ENCODE measurements around the gene ZNF492. TPM values are rescaled to one million over a fixed set of nuclear protein-coding genes. Genes with fewer than 3 reads are reported as not detected.

Gene ZNF492
- total RNA-seq, 1 donor from 2014 or later = not detected

DNA sequence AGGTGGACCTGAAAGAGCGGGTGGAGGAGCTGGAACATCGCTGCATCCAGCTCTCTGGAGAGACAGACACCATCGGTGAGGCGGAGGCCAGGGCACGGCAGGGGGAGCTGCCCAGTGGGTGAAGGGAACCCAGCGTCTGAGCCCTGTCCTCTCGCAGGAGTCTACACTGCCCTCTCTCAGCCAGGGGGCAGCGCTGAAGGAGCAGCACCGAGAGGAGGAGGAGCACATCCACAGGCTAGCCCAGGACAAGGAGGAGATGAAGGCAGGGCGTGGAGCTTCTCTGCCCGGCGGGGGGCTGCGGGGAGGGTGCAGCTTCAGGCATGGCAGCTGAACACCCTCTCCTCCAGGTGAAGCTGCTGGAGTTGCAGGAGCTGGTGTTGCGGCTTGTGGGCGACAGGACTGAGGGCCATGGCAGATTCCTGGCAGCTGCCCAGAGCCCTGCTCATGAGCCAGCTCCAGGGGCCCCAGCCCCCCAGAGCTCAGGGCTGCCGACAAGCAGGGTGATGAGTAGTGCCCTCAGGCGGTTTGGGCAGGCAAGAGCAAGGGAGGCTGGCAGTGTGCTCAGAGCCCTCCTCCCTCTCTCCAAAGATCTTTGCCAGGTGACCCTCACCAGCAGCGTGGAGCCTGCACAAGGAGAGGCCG, 31.4 kb upstream of the ZNF492 start:
- H3K9me3 Mint-ChIP-seq = peaks cover 22% of the 10 kb centered on the region
- no peaks in the 10 kb centered on the region for H3K4me1 Mint-ChIP-seq (ENCODE audit: unreplicated experiment)

DNA sequence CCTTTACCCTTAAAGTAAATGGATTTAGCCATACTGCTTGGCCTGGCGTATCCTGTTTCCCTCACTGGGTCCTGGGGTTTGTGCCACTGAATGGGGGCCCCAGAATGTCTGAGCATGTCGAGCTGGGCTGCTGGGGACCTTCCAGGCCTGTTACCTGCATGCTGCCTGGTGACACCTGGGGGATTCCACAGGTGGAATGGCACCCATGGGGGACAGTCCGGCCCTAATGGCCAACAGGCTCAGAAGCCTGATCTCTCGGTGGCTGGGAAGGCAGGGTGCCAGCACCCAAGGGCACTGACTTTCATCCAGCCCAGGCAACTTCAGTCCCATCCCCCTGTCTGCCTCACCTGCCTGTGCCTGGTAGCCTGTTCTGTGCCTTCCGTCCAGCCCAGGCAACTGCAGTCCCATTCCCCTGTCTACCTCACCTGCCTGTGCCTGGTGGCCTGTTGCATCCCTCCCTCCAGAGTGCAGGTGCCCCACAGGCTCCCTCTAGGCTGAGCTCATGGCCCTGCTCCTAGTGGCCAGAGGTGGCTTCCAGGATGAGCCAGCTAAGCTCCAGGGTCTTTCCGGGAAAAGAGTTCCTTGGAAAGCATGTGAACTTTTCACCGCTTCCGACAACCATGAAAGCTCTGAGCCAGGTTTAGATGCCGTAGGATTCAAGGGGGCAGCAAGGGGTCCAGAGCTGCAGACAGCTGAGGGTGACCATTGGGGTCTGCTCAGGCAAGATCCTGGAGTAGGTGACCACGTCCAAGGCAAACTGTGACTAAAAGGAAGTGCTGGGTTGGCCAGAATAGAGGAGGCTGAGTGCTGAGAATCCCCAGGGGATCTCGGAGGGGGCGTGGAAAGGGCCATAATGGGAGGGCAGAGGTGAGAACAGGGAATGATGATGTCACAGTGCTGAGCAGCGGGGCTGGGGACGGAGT, 30.3 kb upstream of the ZNF492 start:
- no peak overlapping the region for H3K4me3 Mint-ChIP-seq
- no peaks in the 10 kb centered on the region for H3K4me1 Mint-ChIP-seq (ENCODE audit: unreplicated experiment)
- no peaks in the 10 kb centered on the region for H3K36me3 Mint-ChIP-seq
- no peak overlapping the region for H3K27ac Mint-ChIP-seq
- DNase-seq (ENCODE audit: extremely low spot score, unreplicated experiment) = no peak
- no peaks in the 10 kb centered on the region for H3K27me3 Mint-ChIP-seq
- TF ChIP-seq, protein P1, sequence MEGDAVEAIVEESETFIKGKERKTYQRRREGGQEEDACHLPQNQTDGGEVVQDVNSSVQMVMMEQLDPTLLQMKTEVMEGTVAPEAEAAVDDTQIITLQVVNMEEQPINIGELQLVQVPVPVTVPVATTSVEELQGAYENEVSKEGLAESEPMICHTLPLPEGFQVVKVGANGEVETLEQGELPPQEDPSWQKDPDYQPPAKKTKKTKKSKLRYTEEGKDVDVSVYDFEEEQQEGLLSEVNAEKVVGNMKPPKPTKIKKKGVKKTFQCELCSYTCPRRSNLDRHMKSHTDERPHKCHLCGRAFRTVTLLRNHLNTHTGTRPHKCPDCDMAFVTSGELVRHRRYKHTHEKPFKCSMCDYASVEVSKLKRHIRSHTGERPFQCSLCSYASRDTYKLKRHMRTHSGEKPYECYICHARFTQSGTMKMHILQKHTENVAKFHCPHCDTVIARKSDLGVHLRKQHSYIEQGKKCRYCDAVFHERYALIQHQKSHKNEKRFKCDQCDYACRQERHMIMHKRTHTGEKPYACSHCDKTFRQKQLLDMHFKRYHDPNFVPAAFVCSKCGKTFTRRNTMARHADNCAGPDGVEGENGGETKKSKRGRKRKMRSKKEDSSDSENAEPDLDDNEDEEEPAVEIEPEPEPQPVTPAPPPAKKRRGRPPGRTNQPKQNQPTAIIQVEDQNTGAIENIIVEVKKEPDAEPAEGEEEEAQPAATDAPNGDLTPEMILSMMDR (conservative IDR thresholded peaks at IDR 0.05) = no peak
- H3K9me3 Mint-ChIP-seq = peaks cover 17% of the 10 kb centered on the region

More for the DNA sequence above, 31.4 kb upstream of the ZNF492 start:
- no peaks in the 10 kb centered on the region for H3K36me3 Mint-ChIP-seq
- no peak overlapping the region for H3K4me3 Mint-ChIP-seq
- TF ChIP-seq, protein P1 (conservative IDR thresholded peaks at IDR 0.05) = no peak
- no peak overlapping the region for H3K27ac Mint-ChIP-seq
- no peak for DNase-seq (ENCODE audit: extremely low spot score, unreplicated experiment)
- H3K27me3 Mint-ChIP-seq = no peaks in the 10 kb centered on the region

DNA sequence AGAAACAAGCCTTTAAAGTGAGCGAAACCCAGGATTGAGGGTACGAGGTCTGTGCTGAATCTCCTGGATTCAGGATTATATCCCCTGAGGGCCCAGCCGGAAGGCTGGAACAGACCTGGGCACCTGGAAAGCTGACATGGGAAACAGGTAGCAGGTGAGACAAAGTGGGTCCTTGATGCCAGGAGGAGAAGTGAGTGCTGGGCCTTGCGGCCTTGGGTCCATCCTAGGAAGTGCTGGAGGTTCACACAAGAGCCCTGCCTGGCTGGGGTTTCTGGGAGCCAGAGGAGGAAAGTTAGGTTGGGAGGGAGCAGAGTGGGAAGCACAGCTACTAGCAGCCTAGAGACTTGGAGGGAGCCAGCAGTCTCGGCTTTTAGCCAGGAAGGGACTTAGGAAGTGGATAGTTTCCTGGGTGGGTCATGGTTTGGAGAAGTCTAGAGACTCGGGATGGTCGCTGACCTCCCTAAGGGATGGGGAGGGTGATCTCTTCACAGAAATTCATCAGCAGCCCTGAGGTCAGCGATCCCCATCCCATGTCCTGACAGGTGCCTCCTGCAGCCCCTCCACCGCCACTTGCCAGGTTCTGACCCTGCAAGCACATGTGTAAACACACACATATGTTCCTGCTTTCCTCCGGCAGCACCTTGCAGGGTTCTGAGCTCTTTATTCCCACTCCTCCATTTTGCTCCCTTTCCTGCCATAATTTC, 29.4 kb upstream of the ZNF492 start:
- no peaks in the 10 kb centered on the region for H3K27me3 Mint-ChIP-seq
- no peak overlapping the region for H3K27ac Mint-ChIP-seq
- H3K9me3 Mint-ChIP-seq = peaks cover 10% of the 10 kb centered on the region
- DNase-seq (ENCODE audit: extremely low spot score, unreplicated experiment) = no peak
- no peak overlapping the region for H3K4me3 Mint-ChIP-seq
- H3K36me3 Mint-ChIP-seq = no peaks in the 10 kb centered on the region
- no peaks in the 10 kb centered on the region for H3K4me1 Mint-ChIP-seq (ENCODE audit: unreplicated experiment)
- TF ChIP-seq, protein P1 (conservative IDR thresholded peaks at IDR 0.05) = no peak

DNA sequence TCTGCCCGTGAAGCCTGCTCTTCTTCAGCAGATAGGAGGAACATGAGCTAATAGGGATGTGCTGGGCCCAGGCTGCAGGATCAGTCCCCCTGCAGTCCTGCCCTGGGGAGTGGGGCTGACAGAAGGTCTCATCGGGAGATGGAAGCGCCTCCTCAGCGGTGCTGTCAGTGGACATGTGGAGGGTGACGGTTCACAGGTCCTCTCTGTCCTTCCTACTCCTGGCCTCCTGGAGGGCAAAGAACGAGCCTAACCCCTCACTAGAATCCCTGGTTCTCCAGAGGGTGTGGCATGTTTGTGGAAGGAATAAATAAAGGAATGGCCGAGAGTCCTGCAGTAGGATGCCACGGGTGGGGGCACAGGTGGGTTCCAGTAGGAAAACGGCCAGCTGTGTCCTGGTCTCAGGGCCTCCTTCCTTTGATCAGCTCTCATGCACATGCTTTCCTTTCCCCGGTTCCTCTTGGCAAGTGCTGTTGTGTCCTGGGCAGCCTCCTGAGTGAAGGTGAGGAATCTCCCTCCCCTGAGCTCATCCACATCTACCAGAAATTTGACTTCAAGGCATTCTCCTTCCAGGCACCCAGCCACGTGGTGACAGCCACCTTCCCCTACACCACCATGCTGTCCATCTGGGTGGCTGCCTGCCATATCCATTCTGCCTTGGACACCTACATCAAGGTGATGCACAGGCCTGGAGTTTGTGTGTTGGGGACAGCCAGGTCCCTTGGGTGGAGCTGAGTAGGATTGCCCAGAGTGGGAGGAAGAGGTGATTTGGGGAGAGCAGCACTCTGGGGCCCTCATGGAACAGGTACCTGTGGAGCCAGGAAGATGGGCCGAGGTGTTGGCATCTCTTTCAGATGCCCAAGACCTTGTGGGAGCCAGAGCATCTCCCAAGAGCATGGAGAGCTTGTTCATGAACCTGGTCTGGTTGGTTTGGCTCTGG, 28.6 kb upstream of the ZNF492 start:
- Mint-ChIP-seq H3K27ac (no peak overlapping the region), H3K9me3 (peaks cover 9% of the 10 kb centered on the region), H3K4me3 (no peak overlapping the region), H3K4me1 (ENCODE audit: unreplicated experiment) (no peaks in the 10 kb centered on the region), H3K27me3 (no peaks in the 10 kb centered on the region), H3K36me3 (no peaks in the 10 kb centered on the region)
- DNase-seq (ENCODE audit: extremely low spot score, unreplicated experiment) = no peak
- TF ChIP-seq, protein P1 (conservative IDR thresholded peaks at IDR 0.05) = no peak

DNA sequence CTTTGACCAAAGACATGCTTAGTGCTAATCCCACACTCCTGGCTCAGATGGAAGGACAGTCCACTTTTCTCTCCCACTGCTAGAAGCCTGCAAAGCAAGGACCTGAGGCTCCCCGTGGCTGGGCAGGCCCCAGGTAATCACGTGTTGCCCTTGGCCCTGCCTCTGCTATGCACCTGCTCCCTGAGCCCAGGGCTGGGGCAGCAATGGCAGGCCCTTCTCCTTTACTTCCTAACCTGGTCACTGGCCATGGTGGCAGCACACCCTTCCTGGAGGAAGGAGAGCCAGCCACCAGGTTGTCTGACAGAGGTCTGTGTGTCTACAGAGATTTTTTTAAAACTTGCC, 27.9 kb upstream of the ZNF492 start:
- no peaks in the 10 kb centered on the region for H3K4me1 Mint-ChIP-seq (ENCODE audit: unreplicated experiment)
- no peak overlapping the region for H3K27ac Mint-ChIP-seq
- no peak overlapping the region for H3K4me3 Mint-ChIP-seq
- DNase-seq (ENCODE audit: extremely low spot score, unreplicated experiment) = no peak
- peaks cover 9% of the 10 kb centered on the region for H3K9me3 Mint-ChIP-seq
- H3K36me3 Mint-ChIP-seq = no peaks in the 10 kb centered on the region
- TF ChIP-seq, protein P1 (conservative IDR thresholded peaks at IDR 0.05) = no peak
- no peaks in the 10 kb centered on the region for H3K27me3 Mint-ChIP-seq

Data from type B pancreatic cell (in vitro differentiated cells).